ENCODE results near the gene RIPOR3.

Gene RIPOR3

DNA sequence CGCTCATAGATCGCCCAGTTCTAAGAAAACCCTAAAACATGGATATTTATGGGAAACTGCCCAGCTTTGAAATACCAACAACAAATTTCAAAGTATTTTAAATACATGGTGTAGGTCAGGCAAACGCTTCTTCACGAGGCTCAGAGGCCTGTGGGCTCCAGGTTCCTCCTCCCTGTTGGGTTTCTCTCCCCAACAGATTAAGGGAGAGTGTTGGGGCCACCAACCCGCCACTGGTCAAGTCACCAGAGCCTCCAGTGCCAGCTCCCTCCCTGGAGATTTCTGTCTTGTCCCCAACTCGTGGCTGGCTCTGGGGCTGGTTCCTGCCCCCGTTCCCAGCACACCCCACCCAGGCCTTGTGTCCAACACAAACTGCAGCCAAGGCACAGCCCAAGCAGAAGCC, 93.3 kb downstream of the RIPOR3 start:
- TF ChIP-seq, protein P1, sequence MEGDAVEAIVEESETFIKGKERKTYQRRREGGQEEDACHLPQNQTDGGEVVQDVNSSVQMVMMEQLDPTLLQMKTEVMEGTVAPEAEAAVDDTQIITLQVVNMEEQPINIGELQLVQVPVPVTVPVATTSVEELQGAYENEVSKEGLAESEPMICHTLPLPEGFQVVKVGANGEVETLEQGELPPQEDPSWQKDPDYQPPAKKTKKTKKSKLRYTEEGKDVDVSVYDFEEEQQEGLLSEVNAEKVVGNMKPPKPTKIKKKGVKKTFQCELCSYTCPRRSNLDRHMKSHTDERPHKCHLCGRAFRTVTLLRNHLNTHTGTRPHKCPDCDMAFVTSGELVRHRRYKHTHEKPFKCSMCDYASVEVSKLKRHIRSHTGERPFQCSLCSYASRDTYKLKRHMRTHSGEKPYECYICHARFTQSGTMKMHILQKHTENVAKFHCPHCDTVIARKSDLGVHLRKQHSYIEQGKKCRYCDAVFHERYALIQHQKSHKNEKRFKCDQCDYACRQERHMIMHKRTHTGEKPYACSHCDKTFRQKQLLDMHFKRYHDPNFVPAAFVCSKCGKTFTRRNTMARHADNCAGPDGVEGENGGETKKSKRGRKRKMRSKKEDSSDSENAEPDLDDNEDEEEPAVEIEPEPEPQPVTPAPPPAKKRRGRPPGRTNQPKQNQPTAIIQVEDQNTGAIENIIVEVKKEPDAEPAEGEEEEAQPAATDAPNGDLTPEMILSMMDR (IDR thresholded peaks at IDR 0.05; ENCODE audit: control insufficient read depth, extremely low read depth, insufficient read depth): no peak
- H3K4me3 ChIP-seq (ENCODE audit: low read depth, low read length): no peak overlapping the region
- DNase-seq (ENCODE audit: low read depth): no peak

DNA sequence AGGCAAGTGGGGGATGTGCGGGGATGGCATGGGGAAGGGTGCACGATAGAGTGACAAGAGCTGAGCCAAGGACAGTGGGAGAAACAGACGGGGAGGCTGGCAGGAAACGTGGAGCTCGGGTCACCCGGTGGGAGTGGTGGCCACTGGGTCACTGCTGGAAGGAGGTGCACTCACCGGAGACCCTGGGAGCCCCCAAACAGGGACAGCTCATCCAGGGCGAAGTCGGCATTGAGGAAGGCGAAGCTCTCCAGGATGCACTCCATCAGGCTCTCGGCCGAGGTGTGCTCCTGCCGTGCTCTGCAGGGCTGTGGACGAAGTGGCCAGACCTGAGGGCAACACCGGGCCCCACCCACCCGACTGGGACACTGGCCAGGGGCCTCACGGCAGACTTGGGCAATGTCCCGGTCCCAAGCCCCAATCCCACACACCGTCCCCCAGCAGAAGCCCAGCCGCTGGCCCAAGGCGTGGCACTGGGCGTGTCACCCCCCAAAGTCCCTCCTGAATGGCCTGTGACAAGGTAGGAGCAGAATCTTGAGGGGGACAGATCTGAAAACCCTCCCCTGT, 93.9 kb downstream of the RIPOR3 start:
- no peak for DNase-seq (ENCODE audit: low read depth)
- no peak overlapping the region for H3K4me3 ChIP-seq (ENCODE audit: low read depth, low read length)
- TF ChIP-seq, protein P1 (IDR thresholded peaks at IDR 0.05; ENCODE audit: control insufficient read depth, extremely low read depth, insufficient read depth): no peak

DNA sequence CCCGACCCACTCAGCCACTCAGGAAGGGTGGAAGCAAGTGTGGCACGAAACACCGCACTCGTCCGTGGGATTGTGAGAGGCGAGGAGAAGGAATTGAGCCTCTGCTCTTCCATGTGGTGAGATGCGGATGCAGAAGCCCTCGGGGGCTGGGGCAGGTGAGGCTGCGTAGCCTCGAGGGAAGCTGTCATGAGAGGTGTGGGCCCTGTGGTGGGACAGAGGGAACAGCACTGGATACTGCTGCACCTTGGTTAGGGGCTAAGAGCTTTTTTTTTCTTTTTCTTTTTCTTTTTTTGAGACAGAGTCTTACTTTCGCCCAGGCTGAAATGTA, 94.7 kb downstream of the RIPOR3 start:
- TF ChIP-seq, protein P1 (IDR thresholded peaks at IDR 0.05; ENCODE audit: control insufficient read depth, extremely low read depth, insufficient read depth): no peak
- no peak overlapping the region for H3K4me3 ChIP-seq (ENCODE audit: low read depth, low read length)
- no peak for DNase-seq (ENCODE audit: low read depth)

DNA sequence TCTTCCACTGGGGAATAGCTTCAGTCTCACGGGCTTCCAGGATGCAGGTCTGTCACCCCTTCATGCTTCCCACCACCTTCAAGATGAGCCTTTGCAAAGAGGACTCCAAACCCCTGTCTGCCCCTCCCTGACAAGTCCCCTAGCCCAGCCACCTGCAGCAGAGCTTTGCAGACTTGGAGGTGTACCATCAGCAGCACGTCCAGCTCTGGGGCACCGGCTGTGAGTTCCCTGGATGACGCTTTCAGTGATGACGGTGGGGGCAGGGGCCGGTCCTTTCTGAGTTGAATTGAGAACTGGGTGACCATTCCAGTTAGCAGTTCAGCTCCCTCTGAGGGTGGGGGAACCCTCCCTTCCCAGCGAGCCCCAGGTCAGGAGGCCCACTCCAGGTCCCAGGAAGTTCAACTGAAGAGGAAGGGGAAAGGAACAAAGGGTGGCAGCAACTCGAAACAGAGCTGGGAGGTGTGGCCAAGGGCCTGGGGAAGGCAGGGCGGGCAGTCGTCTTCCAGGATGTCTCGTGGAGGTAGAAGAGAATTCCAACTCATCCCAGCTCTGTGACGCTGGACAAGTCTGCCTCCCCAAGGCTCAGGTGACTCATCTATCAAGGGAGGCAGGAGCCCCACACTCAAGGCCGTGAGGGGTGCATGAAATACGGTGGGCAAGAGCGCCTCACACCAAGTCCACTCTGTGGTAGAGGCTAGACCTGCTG, 95.2 kb downstream of the RIPOR3 start:
- TF ChIP-seq, protein P1 (IDR thresholded peaks at IDR 0.05; ENCODE audit: control insufficient read depth, extremely low read depth, insufficient read depth): no peak
- no peak overlapping the region for H3K4me3 ChIP-seq (ENCODE audit: low read depth, low read length)
- no peak for DNase-seq (ENCODE audit: low read depth)

DNA sequence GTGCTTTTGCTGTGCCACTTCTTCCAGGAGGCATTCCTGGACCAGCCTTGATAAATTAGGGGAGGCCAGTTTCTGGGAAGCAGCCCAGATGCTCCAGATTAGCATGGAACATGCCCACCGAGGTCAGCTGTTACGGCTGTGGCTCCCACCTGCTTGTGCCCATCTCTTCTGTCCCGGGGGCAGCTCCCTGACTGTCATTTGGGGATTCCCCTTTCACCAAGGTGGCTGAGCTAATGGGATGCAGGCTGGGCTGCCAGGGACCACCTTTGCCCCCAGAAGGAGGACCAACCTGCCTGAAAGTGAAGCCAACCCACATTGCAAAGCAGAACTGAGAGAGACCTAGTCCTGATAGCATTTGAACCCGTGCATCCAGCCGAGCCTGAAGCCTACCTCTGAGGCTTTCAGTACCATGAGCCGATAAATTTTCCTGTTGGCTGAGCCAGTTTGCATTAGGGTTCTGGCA, 95.9 kb downstream of the RIPOR3 start:
- no peak overlapping the region for H3K4me3 ChIP-seq (ENCODE audit: low read depth, low read length)
- DNase-seq (ENCODE audit: low read depth): no peak
- TF ChIP-seq, protein P1 (IDR thresholded peaks at IDR 0.05; ENCODE audit: control insufficient read depth, extremely low read depth, insufficient read depth): no peak

DNA sequence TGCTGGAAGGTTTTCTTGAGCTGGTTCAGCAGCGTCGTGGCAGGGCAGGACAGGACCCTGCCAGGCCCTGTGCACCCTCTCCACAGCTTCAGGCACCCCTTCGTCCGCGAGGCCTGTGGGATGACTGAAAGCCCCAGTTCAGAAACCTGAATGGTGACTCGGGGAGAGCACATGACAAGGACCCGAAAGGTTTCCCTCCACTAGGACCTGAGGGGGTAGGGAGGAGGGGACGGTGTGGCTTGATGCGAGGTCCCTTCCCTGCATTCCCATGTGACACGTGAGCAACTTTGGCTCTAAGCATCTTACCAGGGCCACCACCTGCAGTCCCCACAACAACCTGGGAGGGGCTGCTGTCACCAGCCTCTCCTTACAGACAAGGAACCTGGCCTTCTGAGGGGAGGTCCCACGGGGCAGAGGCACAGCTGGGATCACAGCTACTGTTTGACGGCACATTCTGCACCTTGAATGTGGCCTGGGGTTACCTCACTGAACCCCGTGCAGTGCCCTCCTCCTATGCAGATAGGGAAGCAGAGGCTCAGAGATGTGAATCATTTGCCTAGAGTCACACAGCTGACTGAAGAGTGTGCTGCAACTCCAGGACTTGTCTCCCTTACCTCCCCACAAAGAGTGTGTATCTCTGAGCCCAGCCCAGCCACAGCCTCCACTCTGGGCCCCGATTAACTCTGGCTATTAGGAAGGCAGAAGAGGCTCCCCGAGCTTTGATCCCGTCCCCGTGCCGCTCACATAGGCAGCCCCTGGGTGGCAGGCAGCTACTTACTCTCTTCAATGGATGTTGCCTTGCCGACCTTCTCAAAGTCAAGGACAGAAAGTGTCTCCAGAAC, 96.5 kb downstream of the RIPOR3 start:
- DNase-seq (ENCODE audit: low read depth): no peak
- TF ChIP-seq, protein P1 (IDR thresholded peaks at IDR 0.05; ENCODE audit: control insufficient read depth, extremely low read depth, insufficient read depth): no peak
- no peak overlapping the region for H3K4me3 ChIP-seq (ENCODE audit: low read depth, low read length)
